Vagina (tissue), 2 donors: Measurements from ENCODE around the gene DDX51. TPM values are rescaled to one million over a fixed set of nuclear protein-coding genes. Genes with fewer than 3 reads are reported as not detected.
A peak's percentile ranks its signal among the peaks of the same experiment; 100 is the strongest.

ENCODE experiments used
- DNase-seq, 2 donors: peaks; one replicate each; pipeline ENCODE4 v3.0.0-alpha.2; 2017; ENCODE audit errors: extremely low spot score in 2 of 2
- H3K27ac ChIP-seq: fragments of 200-600 bp; sonication (generic); one replicate; pipeline ENCODE4 v1.5.1; 2019
- H3K27me3 ChIP-seq: fragments of 200-600 bp; sonication (generic); one replicate; pipeline ENCODE4 v1.5.1; 2019
- H3K36me3 ChIP-seq, 2 donors: fragments of 200-600 bp; sonication (generic); one replicate each; pipeline ENCODE4 v1.5.1; 2017 to 2019
- H3K4me1 ChIP-seq: fragments of 200-600 bp; sonication (generic); one replicate; pipeline ENCODE4 v1.5.1; 2019
- H3K4me3 ChIP-seq, 2 donors: fragments of 200-600 bp; sonication (generic); 1 replicate in 1 of 2; 2 replicates in 1 of 2; pipeline ENCODE4 v1.5.1; 2016 to 2019
- H3K9me3 ChIP-seq: fragments of 200-600 bp; sonication (generic); one replicate; pipeline ENCODE4 v1.5.1; 2019
- POLR2A ChIP-seq, 2 donors: fragments of 450-650 bp; IDR thresholded peaks; one replicate each; pipeline ENCODE4 v1.6.1; 2017; ENCODE audit warnings: antibody characterized with exemption in 2 of 2, mild to moderate bottlenecking in 2 of 2, moderate library complexity in 2 of 2
- POLR2AphosphoS5 ChIP-seq, 2 donors: sonication (generic); formaldehyde crosslinking; IDR thresholded peaks; one replicate each; pipeline ENCODE4 v1.9.0; 2017; ENCODE audit warnings: antibody characterized with exemption in 2 of 2, mild to moderate bottlenecking in 2 of 2, low read depth in 1 of 2; ENCODE audit not compliant: insufficient read depth in 1 of 2
- intact Hi-C: fragments of 100-400 bp; cut with DNase I; formaldehyde crosslinking; loops from one replicate; pipeline ENCODE4 v1.15.1; 2023
- total RNA-seq: library from RNA; depleted of rRNA; stranded (reverse); fragments of >200 nt; gene quantifications from one replicate; pipeline ENCODE4 v1.2.3, GENCODE V29; 2016
- TF ChIP-seq, protein P1 (sequence below), 3 experiments: fragments of 450-650 bp in 2 of 3; fragments of 200-600 bp in 1 of 3; sonication (generic) in 1 of 3; IDR thresholded peaks; one replicate each; pipeline ENCODE4 v1.5.1; 2017 to 2019; ENCODE audit warnings: antibody characterized with exemption in 3 of 3, mild to moderate bottlenecking in 2 of 3, moderate library complexity in 2 of 3

DDX51 gene, protein sequence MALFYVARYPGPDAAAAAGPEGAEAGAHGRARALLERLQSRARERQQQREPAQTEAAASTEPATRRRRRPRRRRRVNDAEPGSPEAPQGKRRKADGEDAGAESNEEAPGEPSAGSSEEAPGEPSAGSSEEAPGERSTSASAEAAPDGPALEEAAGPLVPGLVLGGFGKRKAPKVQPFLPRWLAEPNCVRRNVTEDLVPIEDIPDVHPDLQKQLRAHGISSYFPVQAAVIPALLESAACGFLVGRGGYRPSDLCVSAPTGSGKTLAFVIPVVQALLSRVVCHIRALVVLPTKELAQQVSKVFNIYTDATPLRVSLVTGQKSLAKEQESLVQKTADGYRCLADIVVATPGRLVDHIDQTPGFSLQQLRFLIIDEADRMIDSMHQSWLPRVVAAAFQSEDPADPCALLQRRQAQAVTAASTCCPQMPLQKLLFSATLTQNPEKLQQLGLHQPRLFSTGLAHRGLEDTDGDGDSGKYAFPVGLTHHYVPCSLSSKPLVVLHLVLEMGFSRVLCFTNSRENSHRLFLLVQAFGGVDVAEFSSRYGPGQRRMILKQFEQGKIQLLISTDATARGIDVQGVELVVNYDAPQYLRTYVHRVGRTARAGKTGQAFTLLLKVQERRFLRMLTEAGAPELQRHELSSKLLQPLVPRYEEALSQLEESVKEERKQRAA
- total RNA-seq: 11.3 TPM

- Histone ChIP-seq H3K4me3 (peak within 1 kb of the TSS; percentile 81 to 87), H3K36me3 (peaks cover 0 to 32% of the 10 kb centered on the region in 2 donors), H3K9me3 (no peaks in the 10 kb centered on the region), H3K27ac (peak within 1 kb of the TSS; percentile 82), H3K4me1 (peaks cover 31% of the 10 kb centered on the region), H3K27me3 (no peaks in the 10 kb centered on the region)
- intact Hi-C loops: no loop called here
- DNase-seq: no peak
- peak in 1 of 2 donors; percentile 19 for TF ChIP-seq POLR2A (IDR thresholded peaks at IDR 0.05)
- TF ChIP-seq POLR2AphosphoS5 (IDR thresholded peaks at IDR 0.05; ENCODE audit: insufficient read depth in 1 of 2, low read depth in 1 of 2): peak; percentile 81 to 94
- TF ChIP-seq, protein P1, sequence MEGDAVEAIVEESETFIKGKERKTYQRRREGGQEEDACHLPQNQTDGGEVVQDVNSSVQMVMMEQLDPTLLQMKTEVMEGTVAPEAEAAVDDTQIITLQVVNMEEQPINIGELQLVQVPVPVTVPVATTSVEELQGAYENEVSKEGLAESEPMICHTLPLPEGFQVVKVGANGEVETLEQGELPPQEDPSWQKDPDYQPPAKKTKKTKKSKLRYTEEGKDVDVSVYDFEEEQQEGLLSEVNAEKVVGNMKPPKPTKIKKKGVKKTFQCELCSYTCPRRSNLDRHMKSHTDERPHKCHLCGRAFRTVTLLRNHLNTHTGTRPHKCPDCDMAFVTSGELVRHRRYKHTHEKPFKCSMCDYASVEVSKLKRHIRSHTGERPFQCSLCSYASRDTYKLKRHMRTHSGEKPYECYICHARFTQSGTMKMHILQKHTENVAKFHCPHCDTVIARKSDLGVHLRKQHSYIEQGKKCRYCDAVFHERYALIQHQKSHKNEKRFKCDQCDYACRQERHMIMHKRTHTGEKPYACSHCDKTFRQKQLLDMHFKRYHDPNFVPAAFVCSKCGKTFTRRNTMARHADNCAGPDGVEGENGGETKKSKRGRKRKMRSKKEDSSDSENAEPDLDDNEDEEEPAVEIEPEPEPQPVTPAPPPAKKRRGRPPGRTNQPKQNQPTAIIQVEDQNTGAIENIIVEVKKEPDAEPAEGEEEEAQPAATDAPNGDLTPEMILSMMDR (IDR thresholded peaks at IDR 0.05): no peak
These were observed at the start of gene DDX51, which contains the start of gene NOC4L for GRCh38 chr12:132144115-132144809. DDX51 (minus strand) TSS chr12:132144319; CDS start chr12:132144296, 23 bp downstream. NOC4L (plus strand) TSS chr12:132144457; CDS start chr12:132144489, 32 bp downstream.

DNA sequence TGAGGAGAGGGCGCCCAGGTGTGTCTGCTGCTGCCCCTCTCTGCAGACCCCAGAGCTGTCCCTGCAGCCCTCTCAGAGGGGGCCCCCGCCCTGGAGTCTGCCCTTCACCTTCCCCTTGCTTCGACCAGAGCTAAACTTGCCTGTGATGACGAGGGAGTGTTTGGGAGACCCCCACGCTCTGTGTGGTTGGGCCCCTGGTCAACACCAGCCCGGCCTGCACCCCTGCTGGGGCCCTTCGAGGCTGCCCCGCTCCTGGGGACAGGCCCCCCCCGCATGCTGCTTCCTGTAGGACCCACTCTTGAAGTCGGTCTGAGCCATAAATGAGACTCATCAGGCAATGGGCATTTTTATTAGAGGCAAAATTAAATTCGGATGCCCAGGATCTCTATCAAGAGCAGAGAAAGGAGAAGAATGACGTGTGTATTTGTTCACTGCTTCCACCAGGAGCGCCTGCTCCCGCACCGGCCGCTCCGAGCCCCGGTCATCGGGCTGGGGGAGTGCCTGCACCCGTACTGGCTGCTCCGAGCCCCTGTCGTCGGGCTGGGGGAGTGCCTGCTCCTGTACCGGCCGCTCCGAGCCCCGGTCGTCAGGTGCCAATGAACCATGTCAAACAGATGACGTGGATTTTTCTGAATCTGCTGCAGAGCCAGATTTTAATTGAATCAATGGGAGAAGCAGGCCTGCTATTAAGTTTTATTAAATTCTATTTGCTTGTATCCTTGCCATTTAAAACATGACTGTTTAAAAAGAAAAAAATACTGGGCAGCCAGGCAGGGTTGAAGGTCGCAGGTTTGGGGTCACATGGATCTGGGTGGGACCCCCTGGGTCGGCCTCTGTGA is 47.8 kb upstream of the DDX51 start:
- Histone ChIP-seq H3K27ac (no peak overlapping the region), H3K9me3 (no peaks in the 10 kb centered on the region), H3K27me3 (no peaks in the 10 kb centered on the region), H3K4me1 (peaks cover 26% of the 10 kb centered on the region), H3K36me3 (no peaks in the 10 kb centered on the region), H3K4me3 (no peak overlapping the region)
- TF ChIP-seq, protein P1 (IDR thresholded peaks at IDR 0.05): no peak
- TF ChIP-seq POLR2AphosphoS5 (IDR thresholded peaks at IDR 0.05; ENCODE audit: insufficient read depth in 1 of 2, low read depth in 1 of 2) (no peak), POLR2A (IDR thresholded peaks at IDR 0.05) (no peak)
- intact Hi-C loops: no loop called here
- no peak for DNase-seq

DNA sequence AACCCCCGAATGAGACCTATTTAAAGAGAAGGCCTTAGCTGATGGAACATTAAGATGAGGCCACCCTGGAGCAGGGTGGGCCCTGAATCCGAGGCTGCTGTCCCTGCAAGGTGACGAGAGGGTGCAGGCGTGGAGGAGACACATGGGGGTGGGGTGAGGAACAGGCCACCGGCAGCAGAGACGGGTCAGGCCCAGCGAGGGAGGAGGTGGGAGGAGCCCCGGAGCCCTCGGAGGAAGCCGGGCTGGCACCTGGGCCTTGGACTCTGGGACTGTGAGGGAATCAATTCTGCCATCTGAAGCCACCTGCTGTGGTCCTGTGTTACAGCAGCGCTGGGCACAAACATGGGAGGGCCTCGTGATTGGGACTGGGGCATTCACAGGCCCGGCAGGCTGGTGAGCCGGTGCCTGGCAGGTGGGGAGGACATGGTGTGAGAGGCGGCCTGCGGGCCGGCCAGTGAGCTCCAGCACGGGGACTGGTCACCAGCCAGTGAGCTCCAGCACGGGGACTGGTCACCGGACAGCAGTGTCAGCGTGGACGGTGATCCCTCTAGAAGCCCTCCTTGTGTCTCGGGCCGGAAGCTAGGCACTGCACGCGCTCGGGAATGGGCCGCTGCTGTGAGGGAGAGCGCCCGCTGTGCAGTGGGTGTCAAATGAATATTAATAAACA is 46.8 kb upstream of the DDX51 start:
- Histone ChIP-seq H3K36me3 (no peaks in the 10 kb centered on the region), H3K9me3 (no peaks in the 10 kb centered on the region), H3K27me3 (no peaks in the 10 kb centered on the region), H3K4me3 (peak overlapping the region in 1 of 2 donors; percentile 64), H3K27ac (no peak overlapping the region), H3K4me1 (peaks cover 26% of the 10 kb centered on the region)
- DNase-seq: no peak
- intact Hi-C loops: no loop called here
- TF ChIP-seq, protein P1 (IDR thresholded peaks at IDR 0.05): no peak
- TF ChIP-seq POLR2A (IDR thresholded peaks at IDR 0.05) (no peak), POLR2AphosphoS5 (IDR thresholded peaks at IDR 0.05; ENCODE audit: insufficient read depth in 1 of 2, low read depth in 1 of 2) (no peak)

DNA sequence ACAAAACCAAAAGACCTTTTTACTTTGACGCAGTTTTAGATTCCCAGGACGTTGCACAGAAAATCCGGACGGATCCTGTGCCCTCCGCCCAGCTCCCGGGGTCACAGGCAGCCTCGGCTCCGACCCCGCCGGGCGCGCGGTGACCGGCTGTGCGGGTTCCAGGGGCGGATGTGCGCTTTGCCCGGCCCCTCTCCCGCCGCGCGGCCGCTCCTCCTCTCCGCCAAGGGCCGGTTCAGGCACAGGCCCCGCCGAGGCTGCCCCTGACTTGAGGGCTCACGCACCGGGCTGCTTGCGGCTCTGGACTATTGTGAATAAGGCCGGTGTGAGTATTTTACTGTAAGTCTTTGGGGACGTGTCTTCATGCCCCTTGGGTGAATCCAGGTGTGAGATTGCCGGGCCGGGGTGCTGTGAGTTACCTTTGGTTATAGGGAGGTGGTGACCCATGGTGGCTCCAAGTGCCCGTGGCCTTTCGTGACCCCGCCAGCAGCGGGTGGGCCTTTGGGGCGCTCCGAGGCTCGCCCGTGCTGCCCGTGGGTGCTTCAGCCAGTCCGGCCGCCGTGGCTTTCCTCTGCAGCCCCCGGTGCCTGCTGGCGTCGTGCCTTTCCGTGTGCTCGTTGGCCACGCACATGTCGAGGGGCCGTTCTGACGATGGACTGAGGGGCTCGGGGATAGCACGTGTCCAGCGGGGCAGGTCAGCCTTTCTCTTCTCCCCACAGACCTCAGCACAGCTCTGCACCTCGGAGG is 46.1 kb upstream of the DDX51 start:
- peaks cover 26% of the 10 kb centered on the region for H3K4me1 ChIP-seq
- H3K27ac ChIP-seq: peak overlapping the region; percentile 75
- DNase-seq: no peak
- H3K36me3 ChIP-seq: no peaks in the 10 kb centered on the region
- H3K4me3 ChIP-seq: peak overlapping the region; percentile 58 to 64
- H3K9me3 ChIP-seq: peaks cover 8% of the 10 kb centered on the region
- no peaks in the 10 kb centered on the region for H3K27me3 ChIP-seq
- intact Hi-C loops: no loop called here
- TF ChIP-seq POLR2AphosphoS5 (IDR thresholded peaks at IDR 0.05; ENCODE audit: insufficient read depth in 1 of 2, low read depth in 1 of 2): no peak
- TF ChIP-seq, protein P1 (IDR thresholded peaks at IDR 0.05): no peak
- no peak for TF ChIP-seq POLR2A (IDR thresholded peaks at IDR 0.05)
